CD4-positive, alpha-beta T cell (primary cell): Measurements from ENCODE around the gene RAPGEF4. TPM values are rescaled to one million over a fixed set of nuclear protein-coding genes. Genes with fewer than 3 reads are reported as not detected.

ENCODE experiments used
- ATAC-seq: fragments of 200-7000 bp; cut with Tn5 transposase; one replicate; pipeline ENCODE4 v1.10.0; 2022; ENCODE audit warnings: mild to moderate bottlenecking; ENCODE audit not compliant: poor library complexity
- CTCF ChIA-PET: fragments of 350-600 bp; sonication (Branson Sonifier 250); formaldehyde crosslinking; loops from one replicate; lab custom pipeline; 2021; ENCODE audit warnings: antibody characterized with exemption, inconsistent platforms; lab: Charles Lee
- POLR2A ChIA-PET: fragments of 350-600 bp; sonication (Branson Sonifier 250); formaldehyde crosslinking; loops from one replicate; lab custom pipeline; 2021; ENCODE audit warnings: antibody characterized with exemption, inconsistent platforms; lab: Charles Lee
- DNase-seq, 14 experiments: peaks; one replicate each; pipeline ENCODE4 v3.0.0-alpha.2; 2013 to 2020; ENCODE audit warnings: mixed read lengths in 2 of 14
- H3K27ac ChIP-seq, 2 donors: one replicate each; pipeline versions ENCODE4 v1.5.1 to v1.7.0; 2013; ENCODE audit warnings: low read length in 2 of 2, low read depth in 1 of 2, mild to moderate bottlenecking in 1 of 2
- H3K27me3 ChIP-seq, 2 experiments: 1 replicate in 1 of 2; 2 replicates in 1 of 2; pipeline versions ENCODE4 v1.6.1 to v1.7.0; 2013; ENCODE audit warnings: low read length in 2 of 2, control low read depth in 1 of 2, mild to moderate bottlenecking in 1 of 2, moderate library complexity in 1 of 2; ENCODE audit not compliant: insufficient read depth in 2 of 2, control insufficient read depth in 1 of 2
- H3K36me3 ChIP-seq: one replicate; pipeline ENCODE4 v1.6.1; 2013; ENCODE audit warnings: low read length, control low read depth; ENCODE audit not compliant: insufficient read depth
- H3K4me1 ChIP-seq: one replicate; pipeline ENCODE4 v1.6.1; 2013; ENCODE audit warnings: low read length, control low read depth; ENCODE audit not compliant: insufficient read depth
- H3K4me3 ChIP-seq: one replicate; pipeline ENCODE4 v1.5.1; 2013; ENCODE audit warnings: mild to moderate bottlenecking, low read length, moderate library complexity
- H3K9me3 ChIP-seq, 2 experiments: 1 replicate in 1 of 2; 2 replicates in 1 of 2; pipeline versions ENCODE4 v1.6.1 to v1.7.0; 2013; ENCODE audit warnings: low read length in 2 of 2, mild to moderate bottlenecking in 2 of 2, control low read depth in 1 of 2, moderate library complexity in 1 of 2; ENCODE audit not compliant: control insufficient read depth in 1 of 2, insufficient read depth in 1 of 2
- H3K27ac Mint-ChIP-seq: one replicate; pipeline ENCODE4 v1.8.0; 2020; ENCODE audit warnings: mixed read lengths
- H3K27me3 Mint-ChIP-seq: one replicate; pipeline ENCODE4 v1.8.0; 2021; ENCODE audit warnings: mixed read lengths
- H3K36me3 Mint-ChIP-seq: one replicate; pipeline ENCODE4 v1.8.0; 2021; ENCODE audit warnings: low read depth, mixed read lengths
- H3K4me1 Mint-ChIP-seq: one replicate; pipeline ENCODE4 v1.8.0; 2021; ENCODE audit warnings: low read depth, mixed read lengths
- H3K4me3 Mint-ChIP-seq: one replicate; pipeline ENCODE4 v1.8.0; 2020; ENCODE audit warnings: mild to moderate bottlenecking, mixed read lengths
- H3K9me3 Mint-ChIP-seq: one replicate; pipeline ENCODE4 v1.8.0; 2020; ENCODE audit warnings: mixed read lengths
- CTCF ChIP-seq: fragments of 200-600 bp; IDR thresholded peaks from one replicate; pipeline ENCODE4 v1.8.0; 2022; ENCODE audit warnings: antibody characterized with exemption, mild to moderate bottlenecking
- intact Hi-C, 2 experiments: fragments of 100-400 bp; cut with DNase I in 1 of 2; cut with micrococcal nuclease in 1 of 2; formaldehyde crosslinking; loops; one replicate each; pipeline versions ENCODE4 v1.15.1 to v1.9.0; 2023 to 2025; cut with DNase I, micrococcal nuclease
- total RNA-seq, 174 experiments: library from RNA in 2 of 174; stranded (reverse) in 2 of 174; gene quantifications; one replicate each; pipeline ENCODE4 v1.2.3 and lab custom pipeline; 2021 to 2026

Gene RAPGEF4
- total RNA-seq, 2 experiments from 2014 or later = 0.69 to 0.73 TPM

- Mint-ChIP-seq H3K27me3 (peaks cover 8% of the 10 kb centered on the region), H3K4me1 (no peaks in the 10 kb centered on the region), H3K4me3 (no peak overlapping the region), H3K27ac (no peak overlapping the region), H3K36me3 (no peaks in the 10 kb centered on the region), H3K9me3 (no peaks in the 10 kb centered on the region)
- no peaks in the 10 kb centered on the region for H3K9me3 ChIP-seq
- CTCF ChIA-PET = interaction anchor here (0.6 to 1.4 kb wide), 7 partner anchors 8 to 1112 kb away, joined by 3 to 4 read pairs (median 3); no protein-coding TSS in a partner anchor
- DNase-seq = no peak
- no peak overlapping the region for H3K27ac ChIP-seq
- no peaks in the 10 kb centered on the region for H3K4me1 ChIP-seq
- ATAC-seq = no peak
- intact Hi-C loops = loop anchor here in 1 of 2 experiments (2.0 to 10.0 kb wide), 5 partner anchors 119 to 1110 kb away; no protein-coding TSS in a partner anchor
- no peak overlapping the region for H3K4me3 ChIP-seq
- H3K27me3 ChIP-seq = no peaks in the 10 kb centered on the region
- POLR2A ChIA-PET = no interaction called here
- no peaks in the 10 kb centered on the region for H3K36me3 ChIP-seq
- no peak for TF ChIP-seq CTCF
Observed at GRCh38 chr2:172711110-172711509, 24.5 kb upstream of the RAPGEF4 start.

GRCh38 chr2:172712251-172712650, 23.4 kb upstream of the RAPGEF4 start:
- no peaks in the 10 kb centered on the region for H3K9me3 Mint-ChIP-seq
- intact Hi-C loops = loop anchor here in 1 of 2 experiments (5.0 to 10.0 kb wide), 2 partner anchors 120 to 227 kb away; no protein-coding TSS in a partner anchor
- no peak for ATAC-seq
- H3K4me1 Mint-ChIP-seq = no peaks in the 10 kb centered on the region
- Histone ChIP-seq H3K4me1 (no peaks in the 10 kb centered on the region), H3K27ac (no peak overlapping the region), H3K36me3 (no peaks in the 10 kb centered on the region), H3K9me3 (no peaks in the 10 kb centered on the region), H3K27me3 (no peaks in the 10 kb centered on the region), H3K4me3 (no peak overlapping the region)
- H3K4me3 Mint-ChIP-seq = no peak overlapping the region
- ChIA-PET CTCF (no interaction called here), POLR2A (no interaction called here)
- no peak for TF ChIP-seq CTCF
- H3K36me3 Mint-ChIP-seq = no peaks in the 10 kb centered on the region
- no peak for DNase-seq
- H3K27me3 Mint-ChIP-seq = peaks cover 7% of the 10 kb centered on the region
- no peak overlapping the region for H3K27ac Mint-ChIP-seq

GRCh38 chr2:172713365-172713875, 22.2 kb upstream of the RAPGEF4 start:
- H3K4me1 Mint-ChIP-seq = no peaks in the 10 kb centered on the region
- ATAC-seq = no peak
- no peaks in the 10 kb centered on the region for H3K9me3 Mint-ChIP-seq
- H3K27ac ChIP-seq = no peak overlapping the region
- DNase-seq = no peak
- H3K27me3 ChIP-seq = no peaks in the 10 kb centered on the region
- CTCF ChIA-PET = no interaction called here
- H3K27ac Mint-ChIP-seq = no peak overlapping the region
- H3K27me3 Mint-ChIP-seq = no peaks in the 10 kb centered on the region
- POLR2A ChIA-PET = no interaction called here
- H3K9me3 ChIP-seq = no peaks in the 10 kb centered on the region
- H3K36me3 Mint-ChIP-seq = no peaks in the 10 kb centered on the region
- TF ChIP-seq CTCF = no peak
- intact Hi-C loops = loop anchor here in 1 of 2 experiments (5.0 to 10.0 kb wide), 2 partner anchors 121 to 229 kb away; no protein-coding TSS in a partner anchor
- no peak overlapping the region for H3K4me3 ChIP-seq
- H3K4me3 Mint-ChIP-seq = no peak overlapping the region
- H3K36me3 ChIP-seq = no peaks in the 10 kb centered on the region
- no peaks in the 10 kb centered on the region for H3K4me1 ChIP-seq
